Thymus (tissue), 11 donors: ENCODE results near the gene GGA1. TPM values are rescaled to one million over a fixed set of nuclear protein-coding genes. Genes with fewer than 3 reads are reported as not detected.
A peak's percentile ranks its signal among the peaks of the same experiment; 100 is the strongest.
"Not testable (repeated sequence)": the region's sequence is repeated elsewhere in the genome, so short reads cannot be mapped to it uniquely, and the experiment has no call there.

Experiments used
- DNase-seq, 9 donors: peaks; one replicate each; pipeline ENCODE4 v3.0.0-alpha.2; 2013; ENCODE audit warnings: low spot score in 9 of 9, low read depth in 6 of 9, missing footprints in 1 of 9
- H3K27ac ChIP-seq, 2 donors: one replicate each; pipeline ENCODE4 v1.5.1; 2013; ENCODE audit warnings: control low read depth in 1 of 2, low read depth in 1 of 2, low read length in 1 of 2, mild to moderate bottlenecking in 1 of 2, moderate library complexity in 1 of 2
- H3K27me3 ChIP-seq, 2 donors: one replicate each; pipeline ENCODE4 v1.5.1; 2013; ENCODE audit warnings: low read length in 1 of 2; ENCODE audit not compliant: control insufficient read depth in 2 of 2, insufficient read depth in 1 of 2
- H3K36me3 ChIP-seq, 2 donors: one replicate each; pipeline ENCODE4 v1.5.1; 2013; ENCODE audit warnings: low read length in 1 of 2, mild to moderate bottlenecking in 1 of 2, moderate library complexity in 1 of 2; ENCODE audit not compliant: control insufficient read depth in 2 of 2, insufficient read depth in 2 of 2
- H3K4me1 ChIP-seq, 2 donors: one replicate each; pipeline ENCODE4 v1.5.1; 2013; ENCODE audit warnings: low read length in 2 of 2; ENCODE audit not compliant: control insufficient read depth in 2 of 2, insufficient read depth in 2 of 2
- H3K4me3 ChIP-seq, 2 donors: one replicate each; pipeline ENCODE4 v1.5.1; 2013; ENCODE audit warnings: low read length in 2 of 2, control low read depth in 1 of 2, mild to moderate bottlenecking in 1 of 2
- H3K9me3 ChIP-seq, 2 donors: one replicate each; pipeline ENCODE4 v1.5.1; 2013; ENCODE audit warnings: low read length in 1 of 2, mild to moderate bottlenecking in 1 of 2; ENCODE audit not compliant: control insufficient read depth in 2 of 2, insufficient read depth in 1 of 2
- WGBS: extraction: QIAGEN DNeasy Blood & Tissue Kit; methylation state at CpG from one replicate; pipeline ENCODE4 v1.1.7; 2013; 5-methylcytosine and 5-hydroxymethylcytosine counted together
- polyA plus RNA-seq: library from polyadenylated mRNA; stranded (reverse); fragments of 200-250 nt; gene quantifications from one replicate; pipeline ENCODE4 v1.2.3, GENCODE V29; 2013
- total RNA-seq: library from RNA; stranded (reverse); fragments of 120-200 nt; gene quantifications from one replicate; pipeline ENCODE4 v1.2.4, GENCODE V29; 2013
- donor health status: healthy.

Gene GGA1
- total and polyA plus RNA-seq, 2 donors = 20.1 to 99.5 TPM

DNA sequence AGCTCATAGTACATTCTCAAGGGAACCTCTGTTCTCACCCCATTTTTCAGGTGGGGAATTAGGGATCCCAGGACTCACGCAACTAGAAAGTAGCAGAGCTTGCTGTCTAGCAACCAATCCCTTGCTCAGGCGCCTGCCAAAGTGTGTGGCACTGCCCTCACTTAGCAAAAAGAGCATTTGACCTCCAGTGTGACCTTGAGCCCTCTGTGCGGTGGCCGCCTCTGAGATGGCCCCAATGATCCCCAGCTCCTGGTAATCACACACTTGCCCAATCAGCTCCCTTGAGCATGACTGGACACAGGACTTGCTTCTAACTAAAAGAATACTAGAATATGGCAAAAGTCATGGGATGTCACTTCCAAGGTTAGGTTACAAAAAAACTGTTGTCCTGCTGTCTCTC, 26.1 kb upstream of the GGA1 start:
- peaks cover 0 to 12% of the 10 kb centered on the region in 2 donors for H3K4me1 ChIP-seq
- H3K27ac ChIP-seq = no peak overlapping the region
- H3K36me3 ChIP-seq = no peaks in the 10 kb centered on the region
- H3K9me3 ChIP-seq = no peaks in the 10 kb centered on the region
- 73% methylated on average over 4 of the region's 4 CpGs for WGBS
- DNase-seq = no peak
- no peak overlapping the region for H3K4me3 ChIP-seq
- H3K27me3 ChIP-seq = peaks cover 0 to 9% of the 10 kb centered on the region in 2 donors

DNA sequence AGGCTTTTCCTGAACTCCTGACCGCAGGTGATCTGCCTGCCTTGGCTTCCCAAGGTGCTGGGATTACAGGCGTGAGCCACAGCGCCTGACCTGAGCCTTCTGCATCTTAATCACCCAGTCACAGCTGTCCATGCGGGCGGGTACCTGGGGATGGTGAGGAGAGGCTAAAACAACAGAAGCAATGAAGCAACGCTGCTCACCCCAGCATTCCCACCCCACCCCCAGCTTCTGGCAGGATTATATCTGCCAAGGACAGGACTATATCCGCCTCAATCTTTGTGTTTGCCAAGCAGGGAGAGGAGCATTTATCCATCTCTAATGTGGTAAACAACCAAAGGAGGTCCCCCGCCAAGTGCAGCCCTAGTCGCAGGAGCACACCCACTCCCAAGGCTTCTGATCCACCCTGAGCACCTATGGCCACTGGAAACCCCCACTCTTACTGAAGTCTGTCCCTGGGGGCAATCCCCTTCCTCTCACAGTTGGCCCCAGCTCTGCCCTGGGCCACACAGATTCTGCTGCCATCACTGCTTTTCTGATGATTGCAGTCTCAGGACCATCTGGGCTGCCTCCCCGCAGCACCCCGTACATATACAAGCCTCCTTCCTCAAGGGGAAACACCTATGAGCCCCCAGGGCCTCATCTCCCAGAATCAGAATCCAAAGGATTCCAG, 20.0 kb upstream of the GGA1 start:
- H3K4me3 ChIP-seq = no peak overlapping the region
- DNase-seq = no peak
- H3K36me3 ChIP-seq = no peaks in the 10 kb centered on the region
- no peaks in the 10 kb centered on the region for H3K9me3 ChIP-seq
- H3K27ac ChIP-seq = no peak overlapping the region
- WGBS = 90% methylated on average over 11 of the region's 11 CpGs
- peaks cover 0 to 5% of the 10 kb centered on the region in 2 donors for H3K27me3 ChIP-seq
- H3K4me1 ChIP-seq = peaks cover 0 to 11% of the 10 kb centered on the region in 2 donors

DNA sequence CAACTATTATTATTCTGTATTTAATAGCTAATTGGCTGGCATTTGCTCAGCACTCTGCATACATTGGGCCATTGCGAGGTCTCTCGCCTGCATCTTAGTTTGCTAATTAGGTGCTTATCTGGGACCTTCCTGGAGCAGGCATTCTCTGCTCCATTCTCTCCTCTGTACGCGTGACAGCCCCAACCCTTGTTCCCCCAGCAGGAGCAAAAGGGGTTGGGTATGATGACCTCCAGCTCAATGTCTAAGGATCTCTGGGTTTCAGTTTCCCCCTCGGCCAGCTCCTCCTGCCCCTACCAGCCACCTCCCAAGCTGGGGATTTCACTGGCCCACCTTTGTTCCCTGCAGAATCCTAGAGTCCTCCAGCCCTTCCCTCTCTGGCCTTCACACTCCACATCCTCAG, 19.0 kb upstream of the GGA1 start:
- peak overlapping the region in 1 of 2 donors; percentile 33 for H3K27ac ChIP-seq
- peaks cover 0 to 11% of the 10 kb centered on the region in 2 donors for H3K4me1 ChIP-seq
- 88% methylated on average over 5 of the region's 5 CpGs for WGBS
- no peak overlapping the region for H3K4me3 ChIP-seq
- no peaks in the 10 kb centered on the region for H3K9me3 ChIP-seq
- no peak for DNase-seq
- no peaks in the 10 kb centered on the region for H3K36me3 ChIP-seq
- H3K27me3 ChIP-seq = peaks cover 0 to 5% of the 10 kb centered on the region in 2 donors

DNA sequence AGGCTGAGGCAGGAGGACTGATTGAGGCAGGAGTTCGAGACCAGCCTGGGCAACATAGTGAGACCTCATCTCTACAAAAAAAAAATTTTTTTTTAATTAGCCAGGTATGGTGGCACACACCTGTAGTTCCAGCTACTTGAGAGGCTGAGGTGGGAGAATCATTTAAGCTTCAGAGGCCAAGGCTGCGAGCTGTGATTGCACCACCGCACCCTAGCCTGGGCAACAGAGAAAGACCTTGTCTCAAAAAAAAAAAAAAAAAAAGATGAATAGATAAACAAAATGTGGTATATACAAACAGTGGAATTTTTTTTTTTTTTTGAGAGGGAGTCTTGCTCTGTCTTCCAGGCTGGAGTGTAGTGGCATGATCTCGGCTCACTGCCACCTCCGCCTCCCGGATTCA, 17.6 kb upstream of the GGA1 start:
- 98% methylated on average over 6 of the region's 6 CpGs for WGBS
- not testable (repeated sequence) for H3K27ac ChIP-seq, H3K4me3 ChIP-seq, H3K36me3 ChIP-seq, DNase-seq, H3K9me3 ChIP-seq, H3K27me3 ChIP-seq
- peaks cover 0 to 11% of the 10 kb centered on the region in 2 donors for H3K4me1 ChIP-seq

DNA sequence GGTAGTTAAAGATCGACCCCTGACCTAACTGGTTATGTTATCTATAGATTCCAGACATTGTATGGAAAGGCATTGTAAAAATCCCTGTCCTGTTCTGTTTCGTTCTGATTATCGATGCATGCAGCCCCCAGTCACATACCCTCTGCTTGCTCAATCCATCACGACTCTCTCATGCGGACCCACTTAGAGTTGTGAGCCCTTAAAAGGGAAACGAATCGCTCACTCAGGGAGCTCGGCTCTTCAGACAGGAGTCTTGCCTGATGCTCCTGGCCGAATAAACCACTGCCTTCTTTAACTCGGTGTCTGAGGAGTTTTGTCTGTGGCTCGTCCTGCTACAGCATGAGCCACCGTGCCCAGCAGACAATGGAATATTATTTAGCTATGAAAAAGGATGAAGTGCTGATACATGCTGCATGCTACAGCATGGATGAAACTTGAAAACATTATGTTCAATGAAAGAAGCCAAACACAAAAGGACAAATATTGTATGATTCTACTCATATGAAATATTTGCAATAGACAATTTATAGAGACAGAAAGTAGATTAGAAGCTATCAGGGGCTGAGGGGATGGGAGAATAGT, 16.7 kb upstream of the GGA1 start:
- Histone ChIP-seq H3K9me3 (no peaks in the 10 kb centered on the region), H3K4me3 (no peak overlapping the region), H3K4me1 (peaks cover 0 to 11% of the 10 kb centered on the region in 2 donors), H3K36me3 (no peaks in the 10 kb centered on the region), H3K27ac (no peak overlapping the region), H3K27me3 (peaks cover 0 to 5% of the 10 kb centered on the region in 2 donors)
- 87% methylated on average over 12 of the region's 12 CpGs for WGBS
- DNase-seq = no peak

DNA sequence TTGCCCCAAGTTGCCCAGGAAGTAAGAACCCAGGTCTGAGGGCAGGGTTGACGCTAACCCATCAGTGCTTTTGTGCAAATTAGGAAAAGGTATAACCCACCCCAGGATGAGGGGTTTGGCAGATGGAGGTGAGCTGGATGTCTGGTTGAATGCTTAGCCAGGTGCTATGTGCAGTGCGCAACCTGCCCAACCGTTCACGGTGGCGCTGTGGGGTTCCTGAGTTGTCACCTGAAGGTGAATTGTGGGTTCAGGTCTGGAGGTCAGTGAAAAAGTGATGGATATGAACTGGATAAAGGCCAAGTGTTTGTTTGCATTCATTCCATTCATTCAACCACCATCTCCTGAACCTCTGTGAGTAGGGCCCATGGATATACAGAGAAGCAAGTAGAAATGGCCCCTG, 14.4 kb upstream of the GGA1 start:
- no peak overlapping the region for H3K27ac ChIP-seq
- no peaks in the 10 kb centered on the region for H3K9me3 ChIP-seq
- H3K4me3 ChIP-seq = no peak overlapping the region
- 94% methylated on average over 5 of the region's 5 CpGs for WGBS
- H3K4me1 ChIP-seq = peaks cover 0 to 6% of the 10 kb centered on the region in 2 donors
- H3K36me3 ChIP-seq = no peaks in the 10 kb centered on the region
- peaks cover 0 to 6% of the 10 kb centered on the region in 2 donors for H3K27me3 ChIP-seq
- DNase-seq = no peak

DNA sequence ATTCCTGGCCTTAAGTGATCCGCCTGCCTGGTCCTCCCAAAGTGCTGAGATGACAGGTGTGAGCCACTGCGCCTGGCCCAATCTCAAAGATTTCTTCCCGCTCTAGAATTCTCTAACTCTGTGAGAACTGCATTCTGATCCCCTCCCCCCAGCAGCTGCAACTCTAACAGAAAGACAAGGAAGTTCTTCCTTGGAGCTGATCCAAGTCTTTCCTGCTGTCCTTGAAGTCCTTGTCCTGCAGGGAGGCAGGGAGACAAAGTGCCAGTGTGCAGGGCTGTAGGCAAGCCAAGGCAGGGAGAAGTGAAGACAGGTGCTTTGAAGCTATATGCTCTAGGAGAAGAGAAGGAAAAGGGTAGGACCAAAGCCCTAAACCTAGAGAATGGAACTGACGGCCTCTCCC, 9.5 kb upstream of the GGA1 start:
- no peak overlapping the region for H3K27ac ChIP-seq
- H3K4me3 ChIP-seq = no peak overlapping the region
- 89% methylated on average over 4 of the region's 4 CpGs for WGBS
- DNase-seq = no peak
- no peaks in the 10 kb centered on the region for H3K4me1 ChIP-seq
- H3K36me3 ChIP-seq = no peaks in the 10 kb centered on the region
- no peaks in the 10 kb centered on the region for H3K9me3 ChIP-seq
- H3K27me3 ChIP-seq = peaks cover 0 to 33% of the 10 kb centered on the region in 2 donors

DNA sequence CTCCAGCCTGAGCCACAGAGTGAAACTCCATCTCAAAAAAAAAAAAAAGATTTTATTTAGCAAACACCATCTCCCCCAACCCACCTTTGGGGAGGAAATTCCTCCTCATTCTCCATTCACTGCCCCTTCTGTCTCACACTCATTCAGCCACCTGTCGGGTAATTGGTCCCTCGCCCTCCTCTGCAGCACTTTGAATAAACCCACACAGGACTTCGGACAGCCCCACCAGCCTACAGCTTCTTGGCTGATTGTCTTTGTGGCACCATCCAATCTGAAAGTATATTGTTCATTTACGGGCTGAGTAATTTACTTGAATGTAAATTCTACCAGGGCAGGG, 7.5 kb upstream of the GGA1 start:
- Histone ChIP-seq H3K9me3 (no peaks in the 10 kb centered on the region), H3K4me1 (peaks cover 5 to 11% of the 10 kb centered on the region in 2 donors), H3K36me3 (no peaks in the 10 kb centered on the region), H3K4me3 (no peak overlapping the region), H3K27ac (no peak overlapping the region), H3K27me3 (peaks cover 0 to 41% of the 10 kb centered on the region in 2 donors)
- whole genome bisulfite sequencing = 85% methylated on average over 4 of the region's 4 CpGs
- no peak for DNase-seq

DNA sequence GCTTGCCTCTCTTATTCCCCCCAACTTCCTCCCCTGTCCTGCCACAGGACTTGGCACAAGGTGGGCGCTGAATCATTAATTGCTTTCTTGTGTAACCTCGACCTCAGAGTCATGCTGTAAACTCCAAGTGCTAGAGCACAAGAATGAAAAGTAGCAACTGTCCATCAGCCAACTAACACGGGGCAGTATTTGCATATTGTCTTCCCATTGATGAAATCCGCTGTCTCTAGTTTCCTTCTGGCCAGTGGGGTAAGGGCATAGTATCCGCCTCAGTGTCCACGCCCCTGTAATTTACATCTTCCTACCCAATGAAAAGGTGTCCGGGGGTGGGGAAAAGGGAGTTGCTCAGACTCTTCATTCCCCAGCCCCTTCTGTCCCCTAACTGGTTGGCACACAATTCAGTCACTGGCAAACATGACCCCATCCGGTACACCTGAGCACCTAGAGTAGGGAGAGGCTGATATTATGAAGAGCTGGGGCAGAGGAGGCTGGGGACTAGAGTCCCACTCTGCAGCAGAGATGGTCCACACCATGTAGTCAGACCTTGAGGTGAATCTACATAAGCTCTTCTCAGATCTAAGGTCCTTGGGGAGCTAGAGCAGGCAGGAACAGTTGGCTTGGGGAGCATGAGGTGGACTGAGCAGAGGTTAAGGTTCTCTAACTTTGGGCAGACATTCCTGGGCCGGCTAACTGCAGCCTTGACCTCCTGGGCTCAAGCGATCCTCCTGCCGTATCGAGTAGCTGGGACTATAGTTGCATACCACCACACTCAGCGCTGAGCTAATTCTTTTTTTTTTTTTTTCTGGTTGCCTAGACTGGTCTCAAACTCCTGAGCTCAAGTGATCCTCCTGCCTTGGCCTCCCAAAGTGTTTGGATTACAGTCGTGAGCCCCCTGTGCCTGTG, 6.8 kb upstream of the GGA1 start:
- WGBS = 78% methylated on average over 14 of the region's 14 CpGs
- Histone ChIP-seq H3K27me3 (peaks cover 0 to 41% of the 10 kb centered on the region in 2 donors), H3K36me3 (no peaks in the 10 kb centered on the region), H3K9me3 (no peaks in the 10 kb centered on the region), H3K4me1 (peaks cover 5 to 13% of the 10 kb centered on the region in 2 donors), H3K27ac (no peak overlapping the region), H3K4me3 (no peak overlapping the region)
- no peak for DNase-seq
